HPDE6-E6E7 (cell line): Measurements from ENCODE around the gene SFPQ.
"Not testable (repeated sequence)": the region's sequence is repeated elsewhere in the genome, so short reads cannot be mapped to it uniquely, and the experiment has no call there.

Experiments used
- DNase-seq: peaks from one replicate; pipeline ENCODE4 v3.0.0; 2011; ENCODE audit warnings: missing footprints; ENCODE audit errors: extremely low spot score

Gene SFPQ

DNA sequence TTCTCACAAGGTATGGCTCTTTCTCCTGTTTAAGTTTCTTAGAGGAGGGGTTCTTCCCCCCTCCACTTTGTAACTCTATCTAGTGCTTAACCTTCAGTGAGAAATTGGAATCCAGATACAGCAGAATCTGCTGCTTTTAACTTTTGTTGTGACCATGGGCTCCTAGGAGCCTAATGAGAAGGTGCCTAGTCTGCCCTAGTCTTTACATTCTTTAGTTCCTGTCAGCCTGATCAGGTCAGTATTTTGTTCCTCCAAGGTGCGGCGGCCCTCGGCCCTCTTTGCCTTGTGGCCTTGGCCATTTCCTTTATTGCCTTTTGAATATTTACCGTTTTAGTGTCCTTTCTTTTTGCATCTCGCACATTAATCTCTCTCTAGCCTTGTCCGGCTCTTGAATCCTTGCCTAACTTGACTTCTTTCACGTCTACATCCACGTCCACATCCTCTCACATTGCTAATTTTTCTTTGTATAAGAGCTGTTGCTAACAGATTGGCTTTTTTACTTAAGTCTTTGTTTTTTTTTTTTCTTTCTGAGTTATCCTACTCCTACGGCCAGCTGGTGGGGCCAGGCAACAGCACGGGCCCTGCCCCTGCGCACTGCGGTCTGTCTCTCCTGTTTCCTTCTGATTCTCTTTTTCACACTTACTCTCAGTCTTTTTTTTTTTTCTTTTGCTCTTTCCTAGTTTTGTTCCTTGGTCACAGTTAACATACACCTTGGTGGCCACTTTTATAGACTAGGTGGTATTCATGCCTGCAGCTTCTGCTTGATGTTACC, 49.0 kb downstream of the SFPQ start:
- no peak for DNase-seq

DNA sequence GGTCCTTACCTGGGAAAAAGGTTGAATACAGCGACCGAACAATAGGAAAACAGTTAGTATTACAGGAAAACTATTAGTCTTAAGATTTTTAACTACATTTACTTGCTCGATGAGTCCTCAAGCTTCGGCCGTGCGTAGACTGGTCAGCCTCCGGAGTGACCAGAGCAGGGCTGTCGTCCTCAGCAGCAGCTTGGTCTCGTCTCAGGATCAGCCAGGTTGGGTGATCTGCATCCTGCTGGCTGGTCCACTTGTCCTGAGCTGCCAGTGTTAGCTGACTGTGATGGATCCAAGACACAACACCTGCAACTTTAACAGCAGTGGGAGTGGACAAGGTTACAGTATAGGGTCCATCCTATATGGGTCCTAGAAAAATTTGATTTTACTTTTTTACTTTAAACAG, 50.2 kb downstream of the SFPQ start:
- DNase-seq = not testable (repeated sequence)

DNA sequence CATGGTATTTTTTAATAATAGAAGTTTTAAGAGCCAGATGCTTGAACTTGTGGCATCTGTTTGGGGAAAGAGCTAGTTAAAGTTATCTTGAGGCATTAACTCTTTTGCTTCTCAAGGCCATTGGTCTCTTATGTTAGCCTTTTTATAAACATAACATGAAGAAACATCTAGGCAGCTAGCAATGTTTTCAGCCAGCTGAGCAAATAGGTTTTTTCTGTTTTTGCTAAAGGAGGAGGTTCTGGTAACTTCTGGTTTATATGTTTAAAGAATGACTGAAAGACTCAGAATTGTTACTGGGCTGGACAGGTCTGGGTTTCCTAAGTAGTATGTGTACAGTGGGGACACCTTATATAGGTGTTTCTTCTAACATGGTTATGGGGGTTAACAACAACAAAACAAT, 50.7 kb downstream of the SFPQ start:
- not testable (repeated sequence) for DNase-seq

DNA sequence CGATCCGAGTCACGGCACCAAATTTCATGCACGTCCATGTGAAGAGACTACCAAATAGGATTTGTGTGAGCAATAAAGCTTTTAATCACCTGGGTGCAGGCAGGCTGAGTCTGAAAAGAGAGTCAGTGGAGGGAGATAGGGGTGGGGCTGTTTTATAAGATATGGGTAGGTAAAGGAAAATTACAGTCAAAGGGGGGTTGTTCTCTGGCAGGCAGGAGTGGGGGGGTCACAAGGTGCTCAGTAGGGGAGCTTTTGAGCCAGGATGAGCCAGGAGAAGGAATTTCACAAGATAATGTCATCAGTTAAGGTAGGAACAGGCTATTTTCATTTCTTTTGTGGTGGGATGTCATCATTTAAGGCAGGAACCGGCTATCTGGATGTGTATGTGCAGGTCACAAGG, 55.4 kb downstream of the SFPQ start:
- not testable (repeated sequence) for DNase-seq

DNA sequence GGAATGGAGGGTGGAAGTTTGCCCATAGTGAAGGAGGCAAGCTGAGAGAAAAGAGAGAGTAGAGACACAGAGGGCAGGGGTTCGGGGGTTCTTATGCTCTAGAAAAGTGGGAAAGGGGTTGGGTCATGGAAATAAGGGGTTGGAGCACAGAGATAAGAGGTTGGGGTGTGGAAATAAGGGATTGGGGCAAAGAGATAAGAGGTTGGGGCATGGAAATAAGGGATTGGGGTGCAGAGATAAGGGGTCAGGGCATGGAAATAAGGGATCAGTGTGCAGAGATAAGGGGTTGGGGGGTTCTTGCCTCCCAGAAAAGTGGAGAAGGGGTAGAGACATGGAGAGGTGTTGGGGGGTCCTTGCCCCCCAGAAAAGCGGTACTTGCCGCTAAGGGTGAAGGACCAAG, 56.2 kb downstream of the SFPQ start:
- no peak for DNase-seq
